Loucy (cell line): Measurements from ENCODE around the gene WWOX.

Experiments used
- H2AFZ ChIP-seq: fragments of 200-600 bp; sonication (generic); 2 replicates; pipeline ENCODE4 v1.6.0; 2016; ENCODE audit warnings: antibody characterized with exemption, mild to moderate bottlenecking, low read length, moderate library complexity
- H3F3A ChIP-seq: fragments of 200-600 bp; 2 replicates; pipeline ENCODE4 v1.6.0; 2016; ENCODE audit warnings: antibody characterized with exemption, low read depth, mild to moderate bottlenecking
- H3K27me3 ChIP-seq: fragments of 200-600 bp; sonication (generic); 2 replicates; pipeline ENCODE4 v1.6.1; 2014; ENCODE audit warnings: low read length, mild to moderate bottlenecking; ENCODE audit not compliant: insufficient read depth, poor library complexity, severe bottlenecking
- H3K36me3 ChIP-seq: fragments of 200-600 bp; sonication (generic); 2 replicates; pipeline ENCODE4 v1.6.1; 2016; ENCODE audit warnings: low read length; ENCODE audit not compliant: insufficient read depth
- H3K4me1 ChIP-seq: fragments of 200-600 bp; sonication (generic); 2 replicates; pipeline ENCODE4 v1.5.1; 2014; ENCODE audit warnings: low read length, mild to moderate bottlenecking; ENCODE audit not compliant: insufficient read depth, poor library complexity, severe bottlenecking
- H3K4me2 ChIP-seq: fragments of 200-600 bp; sonication (generic); 2 replicates; pipeline ENCODE4 v1.6.0; 2014; ENCODE audit warnings: antibody characterized with exemption, low read length, low read depth, mild to moderate bottlenecking; ENCODE audit not compliant: poor library complexity, severe bottlenecking
- H3K4me3 ChIP-seq: fragments of 200-600 bp; sonication (generic); 2 replicates; pipeline ENCODE4 v1.5.1; 2014; ENCODE audit warnings: low read length, mild to moderate bottlenecking, mixed read lengths; ENCODE audit not compliant: poor library complexity, severe bottlenecking
- H3K79me2 ChIP-seq: fragments of 200-600 bp; sonication (generic); 2 replicates; pipeline ENCODE4 v1.6.1; 2014; ENCODE audit warnings: low read length; ENCODE audit not compliant: insufficient read depth
- H3K9ac ChIP-seq: fragments of 200-600 bp; sonication (generic); 2 replicates; pipeline ENCODE4 v1.6.0; 2014; ENCODE audit warnings: mild to moderate bottlenecking, low read depth, low read length, moderate library complexity; ENCODE audit not compliant: poor library complexity, severe bottlenecking
- H3K9me2 ChIP-seq: fragments of 200-600 bp; sonication (generic); replicated peaks from 2 replicates; pipeline ENCODE4 v1.6.1; 2016; ENCODE audit warnings: low read depth, low read length, mixed read lengths
- H3K9me3 ChIP-seq: fragments of 200-600 bp; sonication (generic); 2 replicates; pipeline ENCODE4 v1.6.1; 2014; ENCODE audit warnings: mild to moderate bottlenecking, antibody characterized with exemption, low read length, low read depth; ENCODE audit not compliant: insufficient read depth
- H4K20me1 ChIP-seq: fragments of 200-600 bp; sonication (generic); 2 replicates; pipeline ENCODE4 v1.6.0; 2014; ENCODE audit warnings: antibody characterized with exemption, low read length, mild to moderate bottlenecking; ENCODE audit not compliant: insufficient read depth, poor library complexity, severe bottlenecking
- CTCF ChIP-seq: fragments of 200-600 bp; sonication (generic); conservative IDR thresholded peaks from 2 replicates; pipeline ENCODE4 v1.5.1; 2014; ENCODE audit warnings: mild to moderate bottlenecking, antibody characterized with exemption, low read length
- EZH2phosphoT487 ChIP-seq: fragments of 200-600 bp; IDR thresholded peaks from 2 replicates; pipeline ENCODE4 v1.6.1; 2018; ENCODE audit warnings: antibody characterized with exemption, mild to moderate bottlenecking, moderate library complexity, borderline replicate concordance

The WWOX gene

GRCh38 chr16:78372277-78372676 lies 272.8 kb downstream of the WWOX start:
- H3K9ac ChIP-seq: no peak overlapping the region

GRCh38 chr16:78375055-78375679 lies 275.7 kb downstream of the WWOX start:
- Histone ChIP-seq H3K9me3 (no peaks in the 10 kb centered on the region), H3K4me3 (no peak overlapping the region)

More at GRCh38 chr16:78372277-78372676, 272.8 kb downstream of the WWOX start:
- Histone ChIP-seq H2AFZ (no peak overlapping the region; the same call in 1 of the 2 replicates), H3K4me1 (peaks cover 28% of the 10 kb centered on the region), H3F3A (no peaks in the 10 kb centered on the region), H3K9me3 (no peaks in the 10 kb centered on the region), H3K36me3 (no peaks in the 10 kb centered on the region), H3K4me2 (no peak overlapping the region), H3K27me3 (no peaks in the 10 kb centered on the region), H4K20me1 (no peaks in the 10 kb centered on the region), H3K79me2 (no peaks in the 10 kb centered on the region), H3K4me3 (no peak overlapping the region), H3K9me2 (no peaks in the 10 kb centered on the region)
- TF ChIP-seq EZH2phosphoT487 (no peak), CTCF (no peak)

GRCh38 chr16:78376452-78376851 lies 277.0 kb downstream of the WWOX start:
- Histone ChIP-seq H2AFZ (no peak overlapping the region), H3K9me3 (no peaks in the 10 kb centered on the region), H3K4me3 (no peak overlapping the region), H4K20me1 (no peaks in the 10 kb centered on the region), H3K36me3 (no peaks in the 10 kb centered on the region), H3K9me2 (no peaks in the 10 kb centered on the region), H3K4me2 (no peak overlapping the region), H3K4me1 (peaks cover 12% of the 10 kb centered on the region), H3K9ac (no peak overlapping the region), H3K27me3 (no peaks in the 10 kb centered on the region), H3K79me2 (no peaks in the 10 kb centered on the region), H3F3A (no peaks in the 10 kb centered on the region)
- no peak for TF ChIP-seq CTCF
- no peak for TF ChIP-seq EZH2phosphoT487

More at GRCh38 chr16:78375055-78375679, 275.7 kb downstream of the WWOX start:
- Histone ChIP-seq H3K4me2 (no peak overlapping the region), H3K9me2 (no peaks in the 10 kb centered on the region), H3K27me3 (no peaks in the 10 kb centered on the region), H3F3A (no peaks in the 10 kb centered on the region), H3K4me1 (peaks cover 12% of the 10 kb centered on the region), H3K36me3 (no peaks in the 10 kb centered on the region), H4K20me1 (no peaks in the 10 kb centered on the region), H3K79me2 (no peaks in the 10 kb centered on the region), H2AFZ (no peak overlapping the region), H3K9ac (no peak overlapping the region)
- TF ChIP-seq EZH2phosphoT487 (no peak), CTCF (no peak)
